Occipital lobe (tissue), 2 donors: ENCODE measurements around the gene PFDN5. TPM values are rescaled to one million over a fixed set of nuclear protein-coding genes. Genes with fewer than 3 reads are reported as not detected.

Source experiments
- DNase-seq: peaks from one replicate; lab custom pipeline; 2025; lab: John Stamatoyannopoulos, UW
- total RNA-seq: library from RNA; depleted of rRNA; stranded (reverse); fragments of >200 nt; gene quantifications from one replicate; pipeline ENCODE4 v1.2.3, GENCODE V29; 2014

Gene PFDN5
- 423 TPM for total RNA-seq

DNA sequence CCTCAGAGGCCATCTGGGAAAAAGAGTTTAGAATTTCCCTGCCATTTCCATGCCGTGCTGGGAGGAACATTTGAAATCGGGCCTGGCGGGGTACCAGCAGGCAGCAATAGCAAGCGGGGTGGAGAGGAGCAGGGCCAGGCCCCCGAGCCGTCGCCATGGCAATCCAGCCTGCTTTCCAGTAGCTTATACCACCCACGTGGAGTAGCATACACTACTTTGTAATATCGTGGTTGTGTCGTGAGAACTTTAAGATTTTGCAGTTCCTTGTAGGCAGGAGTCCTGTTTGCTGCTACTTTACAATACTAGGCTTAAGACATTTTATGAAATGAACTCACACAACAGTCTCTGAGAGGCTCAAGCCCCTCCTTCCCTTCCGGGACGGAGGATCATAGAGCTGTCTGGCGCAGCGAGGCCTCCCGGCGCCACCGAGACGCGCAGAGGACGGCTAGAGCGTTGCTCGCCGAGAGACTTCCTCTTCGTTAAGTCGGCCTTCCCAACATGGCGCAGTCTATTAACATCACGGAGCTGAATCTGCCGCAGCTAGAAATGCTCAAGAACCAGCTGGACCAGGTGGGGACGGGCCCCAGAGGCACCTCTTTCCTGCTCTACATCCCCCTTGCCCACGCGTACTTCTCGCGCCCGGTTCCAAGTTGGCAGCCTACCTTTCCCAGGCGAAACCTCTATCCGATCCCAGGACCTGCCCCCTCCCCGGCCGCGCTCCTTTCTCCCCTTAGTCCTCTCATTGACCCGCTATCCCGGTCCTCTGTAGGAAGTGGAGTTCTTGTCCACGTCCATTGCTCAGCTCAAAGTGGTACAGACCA is at the start of gene PFDN5:
Gene PFDN5, plus strand, starts transcription at position 473 of the 821 bp plus-strand sequence. Its CDS starts 26 bp downstream, at position 499.
- peak; percentile 87 for DNase-seq

DNA sequence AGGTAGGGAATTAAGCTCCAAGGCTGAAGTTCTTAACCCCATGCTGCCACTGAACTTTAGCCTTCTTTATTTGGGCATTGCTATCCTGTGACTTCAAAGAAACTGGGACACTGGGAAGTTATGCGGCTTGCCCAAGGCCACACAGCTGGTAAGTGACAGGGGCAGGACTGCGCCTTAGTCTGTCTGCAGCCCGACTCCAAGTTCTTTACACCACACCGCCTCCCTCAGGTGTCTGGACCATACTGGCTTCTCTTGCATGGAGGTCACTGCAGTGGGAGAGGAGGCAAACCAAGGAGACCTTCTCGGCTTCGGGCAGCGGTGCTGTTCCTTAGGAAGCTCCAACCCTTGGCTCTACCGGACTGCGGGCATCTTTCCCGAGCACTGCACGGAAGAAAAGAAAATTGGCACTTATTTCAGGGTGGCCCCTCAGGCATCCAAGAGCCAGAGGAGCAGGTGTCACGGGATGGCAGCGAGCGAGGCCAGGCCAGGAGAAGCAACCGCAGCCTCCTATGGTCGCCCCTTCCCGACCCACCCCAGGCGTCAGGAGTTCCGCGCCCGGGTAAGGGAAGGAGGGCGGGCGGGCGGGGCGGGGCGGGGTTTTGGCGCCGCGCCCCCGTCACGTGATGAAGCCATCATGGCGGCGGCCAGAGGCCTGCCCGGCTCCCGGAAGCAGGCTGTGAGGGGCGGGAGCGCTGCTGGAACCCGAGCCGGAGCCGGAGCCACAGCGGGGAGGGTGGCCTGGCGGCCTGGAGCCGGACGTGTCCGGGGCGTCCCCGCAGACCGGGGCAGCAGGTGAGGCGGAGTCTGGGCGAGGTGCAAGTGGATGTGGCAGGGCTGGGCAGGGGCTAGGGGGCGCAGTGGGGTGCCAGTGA is 43.6 kb upstream of the PFDN5 start:
- peak; percentile 77 for DNase-seq

DNA sequence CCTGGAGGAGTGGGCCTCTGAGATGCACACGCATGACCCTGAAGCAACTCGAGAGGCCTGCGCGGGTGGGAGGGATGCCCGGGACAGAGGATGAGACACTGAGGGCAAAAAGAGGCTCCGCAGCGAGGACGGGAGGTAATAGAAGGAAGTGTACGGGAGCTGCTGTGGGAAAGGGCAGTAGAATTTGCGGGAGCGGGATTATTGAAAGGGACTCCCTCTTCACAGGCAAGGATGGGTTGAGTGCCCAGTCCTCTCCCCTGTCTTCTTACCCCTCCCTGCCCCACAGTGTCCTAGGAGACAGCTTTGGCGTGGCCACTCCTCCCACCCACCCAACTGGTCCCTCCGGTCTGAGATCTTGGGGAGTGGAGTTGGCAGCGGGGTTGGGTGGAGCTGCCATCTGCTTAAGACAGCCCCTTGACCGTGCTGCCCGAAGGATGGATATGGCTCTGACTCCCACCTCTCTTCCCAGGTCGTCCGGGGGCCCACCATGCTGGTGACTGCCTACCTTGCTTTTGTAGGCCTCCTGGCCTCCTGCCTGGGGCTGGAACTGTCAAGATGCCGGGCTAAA is 42.9 kb upstream of the PFDN5 start:
- DNase-seq = no peak

DNA sequence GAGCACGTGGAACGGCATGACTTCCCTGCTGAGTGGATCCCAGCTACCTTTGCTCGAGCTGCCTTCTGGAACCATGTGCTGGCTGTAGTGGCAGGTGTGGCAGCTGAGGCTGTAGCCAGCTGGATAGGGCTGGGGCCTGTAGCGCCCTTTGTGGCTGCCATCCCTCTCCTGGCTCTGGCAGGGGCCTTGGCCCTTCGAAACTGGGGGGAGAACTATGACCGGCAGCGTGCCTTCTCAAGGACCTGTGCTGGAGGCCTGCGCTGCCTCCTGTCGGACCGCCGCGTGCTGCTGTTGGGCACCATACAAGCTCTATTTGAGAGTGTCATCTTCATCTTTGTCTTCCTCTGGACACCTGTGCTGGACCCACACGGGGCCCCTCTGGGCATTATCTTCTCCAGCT is 42.0 kb upstream of the PFDN5 start:
- DNase-seq = no peak

DNA sequence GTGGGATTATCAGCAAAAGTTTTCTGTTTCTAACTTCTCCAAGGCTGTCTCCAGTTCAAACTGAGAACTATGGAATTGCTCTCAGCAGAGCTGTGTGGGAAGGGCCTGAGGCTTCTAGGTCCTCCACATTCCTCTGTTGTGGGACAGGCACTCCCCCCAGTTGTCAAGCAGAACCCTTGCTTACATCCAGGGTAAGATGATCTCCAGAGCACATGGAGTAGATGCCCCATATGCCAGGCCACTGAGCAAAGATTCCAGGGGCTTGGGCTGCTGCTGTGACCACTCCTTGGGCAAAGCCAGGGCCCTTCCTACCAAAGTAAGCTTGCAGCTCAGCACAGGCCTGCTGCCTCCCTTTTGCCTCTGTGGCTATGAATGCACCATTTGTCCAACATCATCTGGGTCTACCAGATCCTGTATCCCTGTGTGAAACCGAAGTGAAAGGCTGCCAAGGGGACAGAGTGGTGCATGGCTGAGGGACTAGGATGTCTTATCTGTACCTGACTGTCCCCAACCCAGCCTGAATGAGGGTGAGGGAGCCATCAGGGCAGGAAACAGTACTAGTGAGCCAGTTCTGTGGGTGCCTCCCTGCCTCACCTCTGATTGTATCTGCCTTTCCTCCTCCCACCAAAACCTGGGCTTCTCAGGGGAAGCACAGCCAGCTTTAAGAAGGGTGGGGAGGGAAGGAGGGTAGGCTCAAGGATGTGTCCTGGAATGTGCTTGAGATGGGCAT is 40.4 kb upstream of the PFDN5 start:
- DNase-seq = no peak

DNA sequence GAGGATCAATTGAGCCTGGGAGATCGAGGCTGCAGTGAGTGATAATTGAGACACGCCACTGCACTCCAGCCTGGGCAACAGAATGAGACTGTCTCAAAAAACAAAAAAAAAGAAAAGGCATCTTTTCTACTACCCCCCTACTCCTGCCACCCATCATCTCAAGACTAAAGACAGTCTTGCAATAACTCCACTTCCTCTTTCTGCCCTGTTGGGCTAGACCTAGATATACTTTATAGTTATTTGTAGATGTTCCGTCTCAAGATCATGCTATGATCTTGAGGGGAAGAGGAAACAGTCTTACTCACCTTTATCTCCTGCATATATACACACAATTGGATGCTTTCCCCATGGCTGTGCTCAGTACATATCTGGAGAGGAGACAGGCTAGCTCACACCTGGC is 39.3 kb upstream of the PFDN5 start:
- DNase-seq = no peak

DNA sequence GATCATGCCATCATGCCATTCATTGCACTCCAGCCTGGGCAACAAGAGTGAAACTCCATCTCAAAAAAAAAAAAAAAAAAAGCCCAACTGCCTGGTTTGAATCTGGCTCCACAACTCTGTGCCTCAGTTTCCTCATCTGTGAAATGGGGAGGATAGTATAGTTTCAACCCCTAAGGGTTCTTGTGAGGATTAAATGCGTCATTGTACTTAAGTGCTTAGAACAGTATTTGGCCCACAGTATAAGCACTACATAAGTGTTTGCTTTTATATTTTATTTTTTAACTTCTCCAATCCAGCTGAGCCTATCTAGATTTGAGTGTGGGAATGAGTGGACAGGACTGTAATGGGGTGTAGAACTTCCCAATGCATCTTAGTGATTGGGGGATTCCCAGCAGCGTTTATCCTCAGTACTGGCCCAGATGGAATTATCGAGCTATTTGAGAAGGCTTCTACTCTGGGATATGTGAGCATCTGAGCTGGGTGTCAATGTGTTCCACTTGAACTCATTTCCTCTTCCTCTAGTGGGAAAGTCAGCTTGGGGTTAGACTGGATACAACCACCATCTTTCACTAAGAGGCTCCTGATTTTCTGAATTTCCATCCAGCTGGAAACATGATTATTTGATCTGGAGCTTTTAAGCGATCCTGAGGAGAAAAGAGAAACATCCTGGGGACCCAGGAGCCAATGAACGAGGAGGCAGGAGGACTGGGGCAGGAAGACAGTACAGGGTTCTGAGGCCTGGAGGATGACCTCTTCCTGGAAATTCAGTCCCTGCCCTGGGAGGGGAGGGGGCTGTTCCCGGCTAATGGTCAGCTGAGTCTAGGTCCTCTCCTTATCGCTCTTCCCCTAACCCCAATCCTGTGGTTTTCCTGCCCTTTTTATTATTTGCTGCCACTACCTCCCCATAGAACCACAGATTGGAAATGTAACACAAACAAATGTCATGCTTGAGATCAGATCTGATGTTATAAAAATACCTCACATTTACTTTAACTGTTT is 36.5 kb upstream of the PFDN5 start:
- no peak for DNase-seq

DNA sequence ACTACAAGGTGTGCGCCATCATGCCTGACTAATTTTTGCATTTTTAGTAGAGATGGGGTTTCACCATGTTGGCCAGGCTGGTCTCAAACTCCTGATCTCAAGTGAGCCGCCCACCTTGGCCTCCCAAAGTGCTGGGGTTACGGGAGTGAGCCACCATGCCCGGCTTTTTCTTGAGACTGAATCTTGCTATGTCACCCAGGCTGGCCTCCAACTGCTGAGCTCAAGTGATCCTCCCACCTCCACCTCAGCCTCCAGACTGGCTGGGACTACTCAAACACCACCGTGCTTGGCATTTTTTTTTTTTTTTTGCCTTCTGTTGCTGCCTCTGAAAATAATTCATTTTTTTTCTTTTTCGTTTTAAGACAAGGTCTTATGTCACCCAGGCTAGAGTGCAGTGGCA is 35.5 kb upstream of the PFDN5 start:
- no peak for DNase-seq

DNA sequence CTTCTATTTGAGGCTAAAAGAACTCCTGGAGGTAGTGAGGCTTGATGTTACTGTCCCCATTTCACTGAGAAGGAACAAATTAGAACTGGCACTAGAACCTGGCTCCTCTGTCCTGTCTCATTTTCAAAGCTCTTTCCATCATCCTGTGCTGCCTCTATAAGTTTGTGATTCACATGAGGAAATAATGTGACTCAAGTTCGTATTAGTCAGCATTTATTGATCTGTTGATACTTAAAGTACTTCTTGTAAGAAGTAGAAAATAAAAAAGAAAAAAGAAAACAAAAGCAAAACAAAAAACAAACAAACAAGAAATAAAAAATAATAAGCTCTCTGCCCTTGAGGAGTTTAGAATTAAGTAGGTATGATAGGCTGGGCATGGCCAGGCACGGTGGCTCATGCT is 29.6 kb upstream of the PFDN5 start:
- DNase-seq = no peak

DNA sequence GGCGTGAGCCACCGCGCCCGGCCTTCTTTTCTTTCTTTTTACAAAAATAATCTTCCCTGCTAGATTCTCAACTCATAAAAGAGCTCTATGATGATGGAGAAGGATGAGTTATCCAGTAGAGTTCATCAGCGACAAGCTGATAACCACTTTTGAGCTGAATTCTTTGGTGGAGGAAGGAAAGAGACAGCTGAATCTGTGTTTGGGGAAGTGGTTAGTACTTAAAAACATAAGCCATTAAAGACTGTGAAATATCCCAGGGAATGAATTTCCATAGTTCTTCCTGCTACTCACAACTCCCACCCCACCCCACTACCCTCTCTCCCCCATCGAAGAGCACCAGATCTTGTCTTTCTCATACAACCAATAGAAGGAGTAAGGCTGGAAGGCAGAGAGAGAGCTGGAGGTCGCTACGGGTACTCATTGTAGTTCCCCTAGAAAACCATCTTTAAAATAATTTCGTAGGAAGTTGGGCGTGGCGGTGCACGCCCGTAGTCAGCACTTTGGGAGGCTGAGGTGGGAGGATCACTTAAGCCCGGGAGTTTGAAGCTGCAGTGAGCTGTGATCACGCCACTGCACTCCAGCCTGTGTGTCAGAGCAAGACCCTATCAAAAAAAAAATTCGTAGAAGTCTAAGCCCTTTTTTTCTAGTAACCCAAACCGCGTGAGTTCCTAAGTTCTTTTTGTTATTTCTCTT is 27.9 kb upstream of the PFDN5 start:
- no peak for DNase-seq

DNA sequence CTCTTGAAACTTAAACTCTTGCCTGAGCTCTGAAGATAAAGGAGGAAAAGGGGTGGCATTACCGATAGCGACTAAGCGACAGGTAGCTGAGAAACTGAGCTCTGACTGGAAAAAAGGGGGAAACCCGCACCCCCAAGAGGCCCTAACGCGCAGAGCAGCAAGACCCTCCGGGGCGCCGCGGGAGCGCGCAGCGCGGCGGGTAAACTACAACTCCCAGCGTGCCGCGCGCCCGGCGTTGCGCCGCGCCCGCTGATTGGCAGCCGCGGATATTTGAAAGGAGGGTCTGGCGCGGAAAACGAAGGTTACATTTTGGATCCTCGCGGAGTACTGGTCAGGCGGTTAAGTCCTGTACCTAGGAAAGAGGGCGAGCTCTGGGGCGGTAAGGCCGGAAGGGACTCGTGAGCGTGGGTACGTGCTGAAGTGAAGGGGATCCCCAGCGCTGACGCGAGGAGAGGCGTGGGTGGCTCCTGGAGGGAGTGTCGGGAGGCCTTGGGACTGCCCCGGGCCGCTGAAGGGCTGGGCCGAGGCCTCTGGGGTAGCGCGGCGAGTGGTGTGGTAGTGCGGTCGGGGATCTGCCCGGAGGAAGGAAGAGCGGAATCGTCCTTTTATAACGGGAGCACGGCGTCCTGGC is 27.2 kb upstream of the PFDN5 start, which contains the start of gene ESPL1:
Gene ESPL1, plus strand, starts transcription at position 301 of the 631 bp plus-strand sequence. CDS start 468 bp downstream, outside the sequence.
- peak; percentile 36 for DNase-seq

DNA sequence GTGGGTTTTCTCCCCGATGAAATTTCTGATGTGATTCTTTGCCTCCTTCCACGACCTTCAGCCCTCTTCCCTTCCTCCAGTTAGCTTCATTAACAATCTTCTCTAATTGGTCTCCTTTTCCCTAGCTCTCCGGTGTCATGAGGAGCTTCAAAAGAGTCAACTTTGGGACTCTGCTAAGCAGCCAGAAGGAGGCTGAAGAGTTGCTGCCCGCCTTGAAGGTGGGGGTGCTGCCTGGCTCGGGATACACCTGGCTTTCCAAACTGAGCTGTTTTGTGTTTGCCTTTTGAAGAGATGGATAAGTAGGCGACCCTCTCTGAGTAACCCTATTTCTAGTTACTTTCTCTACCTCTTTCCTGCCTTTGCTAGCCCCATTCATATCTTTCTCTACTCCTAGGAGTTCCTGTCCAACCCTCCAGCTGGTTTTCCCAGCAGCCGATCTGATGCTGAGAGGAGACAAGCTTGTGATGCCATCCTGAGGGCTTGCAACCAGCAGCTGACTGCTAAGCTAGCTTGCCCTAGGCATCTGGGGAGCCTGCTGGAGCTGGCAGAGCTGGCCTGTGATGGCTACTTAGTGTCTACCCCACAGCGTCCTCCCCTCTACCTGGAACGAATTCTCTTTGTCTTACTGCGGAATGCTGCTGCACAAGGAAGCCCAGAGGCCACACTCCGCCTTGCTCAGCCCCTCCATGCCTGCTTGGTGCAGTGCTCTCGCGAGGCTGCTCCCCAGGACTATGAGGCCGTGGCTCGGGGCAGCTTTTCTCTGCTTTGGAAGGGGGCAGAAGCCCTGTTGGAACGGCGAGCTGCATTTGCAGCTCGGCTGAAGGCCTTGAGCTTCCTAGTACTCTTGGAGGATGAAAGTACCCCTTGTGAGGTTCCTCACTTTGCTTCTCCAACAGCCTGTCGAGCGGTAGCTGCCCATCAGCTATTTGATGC is 26.4 kb upstream of the PFDN5 start:
- no peak for DNase-seq

DNA sequence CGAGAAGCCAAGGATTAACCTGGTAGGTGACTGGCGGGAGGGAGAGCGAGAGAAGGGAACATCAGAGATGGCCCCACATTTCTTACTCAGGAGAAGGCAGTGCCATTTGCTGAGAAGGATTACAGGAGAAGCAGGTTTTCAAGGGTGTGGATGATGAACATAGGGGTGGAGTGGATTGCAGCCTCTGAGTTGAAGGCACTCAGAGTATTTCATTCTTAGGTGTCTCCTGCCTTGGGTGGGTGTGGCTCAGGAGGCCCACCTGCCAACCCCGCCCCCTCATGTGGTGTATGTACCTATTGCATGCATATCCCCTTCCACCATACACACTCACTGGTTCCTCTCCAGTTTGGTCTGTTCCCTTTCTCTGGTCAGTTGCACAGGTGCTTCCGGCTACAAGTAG is 20.9 kb upstream of the PFDN5 start:
- DNase-seq = no peak

DNA sequence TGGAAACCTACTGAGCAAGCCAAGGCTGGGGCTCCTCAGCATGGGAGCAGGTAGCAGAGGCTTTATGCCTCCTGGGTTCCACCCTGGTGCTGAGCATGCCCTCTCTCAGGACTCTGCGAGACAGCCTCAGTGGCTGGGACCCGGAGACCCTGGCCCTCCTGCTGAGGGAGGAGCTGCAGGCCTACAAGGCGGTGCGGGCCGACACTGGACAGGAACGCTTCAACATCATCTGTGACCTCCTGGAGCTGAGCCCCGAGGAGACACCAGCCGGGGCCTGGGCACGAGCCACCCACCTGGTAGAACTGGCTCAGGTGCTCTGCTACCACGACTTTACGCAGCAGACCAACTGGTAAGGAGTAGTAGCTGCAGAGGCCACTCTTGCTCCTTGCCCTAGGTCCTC is 18.8 kb upstream of the PFDN5 start:
- DNase-seq = no peak

DNA sequence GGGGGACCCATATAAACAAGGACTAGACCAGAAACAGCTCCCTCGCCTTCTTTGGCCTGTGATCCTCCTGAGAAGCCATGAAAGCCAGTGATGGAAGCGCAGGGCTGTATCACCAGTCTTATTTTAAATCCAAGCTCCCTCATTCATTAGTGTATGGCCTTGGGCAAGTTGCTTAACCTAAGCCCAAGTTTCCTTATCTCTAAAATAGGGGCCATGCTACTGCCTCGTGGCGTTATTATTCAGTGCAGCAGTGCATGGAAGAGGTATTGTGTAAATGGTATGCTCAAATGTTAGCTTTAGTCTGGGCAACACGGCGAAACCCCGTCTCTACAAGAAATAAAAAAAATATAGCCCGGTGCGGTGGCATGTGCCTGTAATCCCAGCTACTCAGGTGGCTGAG is 17.4 kb upstream of the PFDN5 start:
- DNase-seq = no peak

DNA sequence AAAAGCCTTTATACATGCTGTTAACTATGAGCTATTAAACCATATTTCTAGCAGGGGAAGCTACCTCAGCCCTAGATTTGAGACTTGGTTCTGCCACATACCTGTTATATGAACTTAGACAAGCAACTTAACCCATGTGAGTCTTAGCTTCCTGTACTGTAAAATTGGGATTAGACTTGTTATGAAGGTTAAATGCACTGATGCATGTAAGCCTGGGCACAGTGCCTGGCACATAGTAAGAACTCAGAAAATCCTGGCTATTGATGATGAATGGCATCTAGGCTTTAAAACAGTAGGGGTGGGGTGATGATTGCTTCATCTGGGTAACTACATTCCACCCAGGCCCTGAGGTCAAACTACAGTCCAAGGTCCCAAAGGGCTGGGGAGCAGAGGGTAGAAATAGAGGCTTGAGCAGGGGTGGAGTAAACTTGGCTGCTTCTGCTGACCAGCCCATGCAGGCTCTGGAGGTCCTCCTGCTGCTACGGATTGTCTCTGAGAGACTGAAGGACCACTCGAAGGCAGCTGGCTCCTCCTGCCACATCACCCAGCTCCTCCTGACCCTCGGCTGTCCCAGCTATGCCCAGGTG is 16.0 kb upstream of the PFDN5 start:
- DNase-seq = no peak

DNA sequence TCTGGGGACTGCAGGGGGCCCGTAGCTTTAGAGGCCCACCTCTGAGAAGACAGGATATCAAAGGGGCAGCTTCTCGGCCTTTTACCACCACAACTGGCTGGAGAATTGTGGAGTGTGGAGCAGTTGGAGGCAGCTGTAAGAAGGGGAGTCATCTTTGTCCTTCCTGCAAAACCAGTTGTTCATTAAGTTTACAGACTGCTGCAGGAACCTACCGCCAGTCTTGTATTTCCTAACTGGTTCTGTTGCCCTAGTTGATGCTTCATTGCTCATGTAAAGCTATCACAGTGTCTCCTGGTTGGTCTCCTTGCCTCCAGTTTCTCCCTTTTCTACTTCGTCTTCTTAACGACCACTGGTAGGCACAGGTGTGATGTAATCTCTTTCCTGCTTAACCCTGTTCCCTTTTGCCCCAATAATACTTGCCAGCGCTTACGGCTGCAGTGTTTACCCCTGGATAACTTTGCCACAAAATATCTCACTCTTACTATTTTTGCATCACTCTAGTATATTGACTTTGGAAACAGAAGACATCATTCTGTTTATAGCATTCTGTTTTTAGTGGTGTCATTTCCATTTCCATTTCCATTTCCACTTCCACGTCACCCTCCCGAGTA is 15.3 kb upstream of the PFDN5 start:
- DNase-seq = no peak
